ENCODE measurements around the gene PEAK1. TPM values are rescaled to one million over a fixed set of nuclear protein-coding genes. Genes with fewer than 3 reads are reported as not detected.

Gene PEAK1
- total and polyA plus RNA-seq, 2 donors (not counting 1 experiment from before 2014, with no cell fraction given), result 61.0 to 91.8 TPM

DNA sequence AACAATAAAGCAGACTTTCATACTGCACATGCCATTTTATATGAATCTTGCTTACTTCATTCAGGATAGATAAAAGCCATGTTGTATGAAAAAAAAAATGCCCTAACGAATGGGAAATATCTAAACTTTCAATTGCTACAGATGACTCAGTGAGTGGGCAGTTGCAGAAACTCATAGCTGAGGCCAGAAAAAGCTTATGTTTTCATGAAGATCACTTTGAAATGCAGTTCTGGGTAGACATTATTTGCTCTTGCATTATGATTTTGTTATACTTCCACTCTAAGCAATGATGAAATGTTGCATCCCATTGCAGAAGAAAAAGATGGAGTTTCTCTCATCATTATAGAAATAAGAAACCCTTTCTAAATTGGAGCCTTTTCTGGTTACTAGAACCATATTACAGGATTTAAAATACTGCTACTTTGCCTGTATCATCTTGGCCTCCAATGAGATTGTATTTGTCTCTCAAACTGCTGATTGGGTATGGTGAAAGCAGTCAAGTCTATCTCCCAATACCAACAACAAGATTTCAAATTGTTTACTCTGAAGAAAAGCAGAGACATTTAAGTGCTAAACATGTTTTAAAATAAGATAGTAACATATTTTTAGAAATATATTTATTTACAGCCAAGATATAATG lies 17.0 kb downstream of the PEAK1 start:
- Histone ChIP-seq H3K4me3 (replicated peaks in 1 of 4; ENCODE audit: control extremely low read depth in 1 of 4, insufficient read depth in 1 of 4, low read depth in 3 of 4, low read length in 4 of 4) (peak overlapping the region in 2 of 4 experiments; percentile 5 to 32), H3K9ac (ENCODE audit: insufficient read depth, low read length) (no peak overlapping the region), H3K4me2 (ENCODE audit: extremely low read depth, insufficient read depth, low read length) (peak overlapping the region; percentile 42), H4K20me1 (ENCODE audit: control insufficient read depth, extremely low read depth, insufficient read depth, low read length) (peaks cover 5% of the 10 kb centered on the region), H3K36me3 (ENCODE audit: control insufficient read depth, insufficient read depth, low read length) (no peaks in the 10 kb centered on the region), H3K9me3 (ENCODE audit: control insufficient read depth, insufficient read depth, low read depth, low read length) (no peaks in the 10 kb centered on the region), H3K79me2 (ENCODE audit: control insufficient read depth, insufficient read depth, low read length) (peaks cover 87% of the 10 kb centered on the region), H3K4me1 (ENCODE audit: control insufficient read depth, extremely low read depth, insufficient read depth, low read length) (no peaks in the 10 kb centered on the region), H3K27me3 (ENCODE audit: control insufficient read depth, insufficient read depth, low read length) (no peaks in the 10 kb centered on the region), H3K27ac (ENCODE audit: insufficient read depth, low read length) (no peak overlapping the region), H2AFZ (ENCODE audit: low read length) (no peak overlapping the region)
- DNase-seq (ENCODE audit: low read depth in 2 of 2), result peak; percentile 80 to 89
- no peak for TF ChIP-seq EZH2 (IDR thresholded peaks at IDR 0.05; ENCODE audit: low read length, missing control alignments)
- TF ChIP-seq, protein P1, sequence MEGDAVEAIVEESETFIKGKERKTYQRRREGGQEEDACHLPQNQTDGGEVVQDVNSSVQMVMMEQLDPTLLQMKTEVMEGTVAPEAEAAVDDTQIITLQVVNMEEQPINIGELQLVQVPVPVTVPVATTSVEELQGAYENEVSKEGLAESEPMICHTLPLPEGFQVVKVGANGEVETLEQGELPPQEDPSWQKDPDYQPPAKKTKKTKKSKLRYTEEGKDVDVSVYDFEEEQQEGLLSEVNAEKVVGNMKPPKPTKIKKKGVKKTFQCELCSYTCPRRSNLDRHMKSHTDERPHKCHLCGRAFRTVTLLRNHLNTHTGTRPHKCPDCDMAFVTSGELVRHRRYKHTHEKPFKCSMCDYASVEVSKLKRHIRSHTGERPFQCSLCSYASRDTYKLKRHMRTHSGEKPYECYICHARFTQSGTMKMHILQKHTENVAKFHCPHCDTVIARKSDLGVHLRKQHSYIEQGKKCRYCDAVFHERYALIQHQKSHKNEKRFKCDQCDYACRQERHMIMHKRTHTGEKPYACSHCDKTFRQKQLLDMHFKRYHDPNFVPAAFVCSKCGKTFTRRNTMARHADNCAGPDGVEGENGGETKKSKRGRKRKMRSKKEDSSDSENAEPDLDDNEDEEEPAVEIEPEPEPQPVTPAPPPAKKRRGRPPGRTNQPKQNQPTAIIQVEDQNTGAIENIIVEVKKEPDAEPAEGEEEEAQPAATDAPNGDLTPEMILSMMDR (conservative IDR thresholded peaks at IDR 0.05 in 1 of 2, IDR thresholded peaks at IDR 0.05 in 1 of 2; ENCODE audit: low read depth in 1 of 2, low read length in 2 of 2), result no peak

DNA sequence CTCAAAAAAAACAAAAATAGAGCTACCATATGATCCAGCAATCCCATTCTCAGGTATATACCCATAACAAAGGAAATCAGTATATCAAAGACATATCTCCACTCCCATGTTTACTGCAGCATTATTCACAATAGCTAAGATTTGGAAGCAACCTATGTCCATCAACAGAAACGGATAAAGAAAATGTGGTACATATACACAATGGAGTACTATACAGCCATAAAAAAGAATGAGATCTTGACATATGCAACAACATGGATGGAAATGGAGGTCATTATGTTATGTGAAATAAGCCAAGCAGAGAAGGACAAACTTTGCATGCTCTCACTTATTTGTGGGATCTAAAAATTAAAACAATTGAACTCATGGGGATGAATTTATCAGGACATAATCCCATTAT lies 19.6 kb downstream of the PEAK1 start:
- Histone ChIP-seq H3K4me1 (ENCODE audit: control insufficient read depth, extremely low read depth, insufficient read depth, low read length) (no peaks in the 10 kb centered on the region), H3K4me2 (ENCODE audit: extremely low read depth, insufficient read depth, low read length) (no peak overlapping the region), H3K27ac (ENCODE audit: insufficient read depth, low read length) (no peak overlapping the region), H3K27me3 (ENCODE audit: control insufficient read depth, insufficient read depth, low read length) (no peaks in the 10 kb centered on the region), H3K36me3 (ENCODE audit: control insufficient read depth, insufficient read depth, low read length) (no peaks in the 10 kb centered on the region), H3K79me2 (ENCODE audit: control insufficient read depth, insufficient read depth, low read length) (peaks cover 86% of the 10 kb centered on the region), H3K4me3 (replicated peaks in 1 of 4; ENCODE audit: control extremely low read depth in 1 of 4, insufficient read depth in 1 of 4, low read depth in 3 of 4, low read length in 4 of 4) (no peak overlapping the region), H4K20me1 (ENCODE audit: control insufficient read depth, extremely low read depth, insufficient read depth, low read length) (peaks cover 2% of the 10 kb centered on the region), H3K9me3 (ENCODE audit: control insufficient read depth, insufficient read depth, low read depth, low read length) (no peaks in the 10 kb centered on the region), H2AFZ (ENCODE audit: low read length) (no peak overlapping the region), H3K9ac (ENCODE audit: insufficient read depth, low read length) (no peak overlapping the region)
- TF ChIP-seq, protein P1 (conservative IDR thresholded peaks at IDR 0.05 in 1 of 2, IDR thresholded peaks at IDR 0.05 in 1 of 2; ENCODE audit: low read depth in 1 of 2, low read length in 2 of 2), result no peak
- TF ChIP-seq EZH2 (IDR thresholded peaks at IDR 0.05; ENCODE audit: low read length, missing control alignments), result no peak
- no peak for DNase-seq (ENCODE audit: low read depth in 2 of 2)

DNA sequence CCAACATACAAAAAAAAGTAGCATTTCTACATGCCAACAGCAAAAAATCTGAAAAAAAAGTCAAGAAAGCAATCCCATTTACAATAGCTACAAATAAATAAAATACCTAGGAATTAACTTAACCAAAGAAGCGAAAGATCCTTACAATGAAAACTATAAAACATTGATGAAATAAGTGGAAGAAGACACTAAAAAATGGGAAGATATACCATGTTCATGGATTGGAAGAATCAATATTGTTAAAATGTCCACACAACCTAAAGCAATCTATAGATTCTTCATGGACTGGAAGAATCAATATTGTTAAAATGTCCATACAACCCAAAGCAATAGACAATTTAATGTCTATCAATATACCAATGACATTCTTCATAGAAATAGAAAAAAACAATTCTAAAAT lies 21.0 kb downstream of the PEAK1 start:
- Histone ChIP-seq H2AFZ (ENCODE audit: low read length) (no peak overlapping the region), H4K20me1 (ENCODE audit: control insufficient read depth, extremely low read depth, insufficient read depth, low read length) (peaks cover 2% of the 10 kb centered on the region), H3K27me3 (ENCODE audit: control insufficient read depth, insufficient read depth, low read length) (no peaks in the 10 kb centered on the region), H3K36me3 (ENCODE audit: control insufficient read depth, insufficient read depth, low read length) (no peaks in the 10 kb centered on the region), H3K9me3 (ENCODE audit: control insufficient read depth, insufficient read depth, low read depth, low read length) (no peaks in the 10 kb centered on the region), H3K9ac (ENCODE audit: insufficient read depth, low read length) (no peak overlapping the region), H3K79me2 (ENCODE audit: control insufficient read depth, insufficient read depth, low read length) (peaks cover 85% of the 10 kb centered on the region), H3K27ac (ENCODE audit: insufficient read depth, low read length) (no peak overlapping the region), H3K4me2 (ENCODE audit: extremely low read depth, insufficient read depth, low read length) (no peak overlapping the region), H3K4me3 (replicated peaks in 1 of 4; ENCODE audit: control extremely low read depth in 1 of 4, insufficient read depth in 1 of 4, low read depth in 3 of 4, low read length in 4 of 4) (no peak overlapping the region), H3K4me1 (ENCODE audit: control insufficient read depth, extremely low read depth, insufficient read depth, low read length) (no peaks in the 10 kb centered on the region)
- TF ChIP-seq, protein P1 (conservative IDR thresholded peaks at IDR 0.05 in 1 of 2, IDR thresholded peaks at IDR 0.05 in 1 of 2; ENCODE audit: low read depth in 1 of 2, low read length in 2 of 2), result no peak
- no peak for TF ChIP-seq EZH2 (IDR thresholded peaks at IDR 0.05; ENCODE audit: low read length, missing control alignments)
- no peak for DNase-seq (ENCODE audit: low read depth in 2 of 2)

Measured in fibroblast of lung (primary cell).